ENCODE data around the gene NUP160. TPM values are rescaled to one million over a fixed set of nuclear protein-coding genes. Genes with fewer than 3 reads are reported as not detected.

NUP160 gene
- total RNA-seq, 1 experiment from 2014 or later, result 46.3 TPM

DNA sequence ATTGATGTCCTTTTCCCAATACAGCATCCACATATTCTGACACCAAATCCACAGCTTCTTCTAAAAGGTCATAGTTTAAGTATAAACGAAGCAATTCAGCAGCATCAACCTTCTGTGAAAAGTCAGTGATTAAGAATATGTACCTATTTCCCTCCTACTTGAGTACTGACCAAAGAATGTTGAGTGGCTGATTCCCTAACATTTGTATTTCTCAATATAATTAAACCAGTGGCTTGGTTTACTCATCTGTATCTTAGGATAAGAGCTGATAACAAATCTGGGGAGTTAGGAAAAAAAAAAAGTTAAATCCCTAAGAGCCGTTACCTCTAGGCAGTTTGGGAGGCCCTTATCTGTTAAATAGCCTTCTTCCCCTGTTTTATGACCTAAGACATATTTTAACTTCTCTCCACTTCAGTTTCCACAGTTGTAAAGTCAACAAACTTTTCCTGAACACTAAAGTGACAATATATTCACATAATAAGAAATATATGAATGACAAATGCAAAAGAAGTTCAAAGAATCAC is 65.0 kb downstream of the NUP160 start:
- ATAC-seq (no peak), DNase-seq (ENCODE audit: low read depth, low spot score) (no peak)
- H3K36me3 ChIP-seq (ENCODE audit: control insufficient read depth, insufficient read depth, low read length), result peaks cover 49% of the 10 kb centered on the region
- H3K9me3 ChIP-seq (ENCODE audit: control insufficient read depth, insufficient read depth, low read depth, low read length), result no peaks in the 10 kb centered on the region
- no peak overlapping the region for H3K4me3 ChIP-seq (ENCODE audit: low read depth in 2 of 2, low read length in 2 of 2)
- ChIA-PET POLR2A (no interaction called here), CTCF (interaction anchor here (0.5 to 0.7 kb wide), 3 partner anchors 58 to 867 kb away, joined by 3 to 4 read pairs (median 4); no protein-coding TSS in a partner anchor)
- no peaks in the 10 kb centered on the region; the same call in 1 of the 2 replicates for H3K4me1 ChIP-seq (ENCODE audit: control insufficient read depth, insufficient read depth, low read length)
- no peaks in the 10 kb centered on the region for H3K27me3 ChIP-seq (ENCODE audit: control insufficient read depth, insufficient read depth, low read length)
- intact Hi-C loops (cut with micrococcal nuclease; ENCODE audit: unreplicated experiment) (no loop called here), in situ Hi-C loops (cut with HindIII; ENCODE audit: low pct_unique_long_range_greater_than_20kb, low sequenced_read_pairs) (no loop called here)
- no peak overlapping the region for H3K27ac ChIP-seq (ENCODE audit: low read length)
- no TSS peak for BruUV-seq (replicated peaks)
- TF ChIP-seq SIN3A (IDR thresholded peaks at IDR 0.05; ENCODE audit: borderline replicate concordance, insufficient read depth, low read depth, low read length) (no peak), POLR2AphosphoS5 (IDR thresholded peaks at IDR 0.05; ENCODE audit: low read depth, low read length) (no peak), TCF7L2 (IDR thresholded peaks at IDR 0.05; ENCODE audit: low read depth, low read length) (no peak)
- TF ChIP-seq, protein P1, sequence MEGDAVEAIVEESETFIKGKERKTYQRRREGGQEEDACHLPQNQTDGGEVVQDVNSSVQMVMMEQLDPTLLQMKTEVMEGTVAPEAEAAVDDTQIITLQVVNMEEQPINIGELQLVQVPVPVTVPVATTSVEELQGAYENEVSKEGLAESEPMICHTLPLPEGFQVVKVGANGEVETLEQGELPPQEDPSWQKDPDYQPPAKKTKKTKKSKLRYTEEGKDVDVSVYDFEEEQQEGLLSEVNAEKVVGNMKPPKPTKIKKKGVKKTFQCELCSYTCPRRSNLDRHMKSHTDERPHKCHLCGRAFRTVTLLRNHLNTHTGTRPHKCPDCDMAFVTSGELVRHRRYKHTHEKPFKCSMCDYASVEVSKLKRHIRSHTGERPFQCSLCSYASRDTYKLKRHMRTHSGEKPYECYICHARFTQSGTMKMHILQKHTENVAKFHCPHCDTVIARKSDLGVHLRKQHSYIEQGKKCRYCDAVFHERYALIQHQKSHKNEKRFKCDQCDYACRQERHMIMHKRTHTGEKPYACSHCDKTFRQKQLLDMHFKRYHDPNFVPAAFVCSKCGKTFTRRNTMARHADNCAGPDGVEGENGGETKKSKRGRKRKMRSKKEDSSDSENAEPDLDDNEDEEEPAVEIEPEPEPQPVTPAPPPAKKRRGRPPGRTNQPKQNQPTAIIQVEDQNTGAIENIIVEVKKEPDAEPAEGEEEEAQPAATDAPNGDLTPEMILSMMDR (IDR thresholded peaks at IDR 0.05), result no peak
- TF ChIP-seq, protein P2, sequence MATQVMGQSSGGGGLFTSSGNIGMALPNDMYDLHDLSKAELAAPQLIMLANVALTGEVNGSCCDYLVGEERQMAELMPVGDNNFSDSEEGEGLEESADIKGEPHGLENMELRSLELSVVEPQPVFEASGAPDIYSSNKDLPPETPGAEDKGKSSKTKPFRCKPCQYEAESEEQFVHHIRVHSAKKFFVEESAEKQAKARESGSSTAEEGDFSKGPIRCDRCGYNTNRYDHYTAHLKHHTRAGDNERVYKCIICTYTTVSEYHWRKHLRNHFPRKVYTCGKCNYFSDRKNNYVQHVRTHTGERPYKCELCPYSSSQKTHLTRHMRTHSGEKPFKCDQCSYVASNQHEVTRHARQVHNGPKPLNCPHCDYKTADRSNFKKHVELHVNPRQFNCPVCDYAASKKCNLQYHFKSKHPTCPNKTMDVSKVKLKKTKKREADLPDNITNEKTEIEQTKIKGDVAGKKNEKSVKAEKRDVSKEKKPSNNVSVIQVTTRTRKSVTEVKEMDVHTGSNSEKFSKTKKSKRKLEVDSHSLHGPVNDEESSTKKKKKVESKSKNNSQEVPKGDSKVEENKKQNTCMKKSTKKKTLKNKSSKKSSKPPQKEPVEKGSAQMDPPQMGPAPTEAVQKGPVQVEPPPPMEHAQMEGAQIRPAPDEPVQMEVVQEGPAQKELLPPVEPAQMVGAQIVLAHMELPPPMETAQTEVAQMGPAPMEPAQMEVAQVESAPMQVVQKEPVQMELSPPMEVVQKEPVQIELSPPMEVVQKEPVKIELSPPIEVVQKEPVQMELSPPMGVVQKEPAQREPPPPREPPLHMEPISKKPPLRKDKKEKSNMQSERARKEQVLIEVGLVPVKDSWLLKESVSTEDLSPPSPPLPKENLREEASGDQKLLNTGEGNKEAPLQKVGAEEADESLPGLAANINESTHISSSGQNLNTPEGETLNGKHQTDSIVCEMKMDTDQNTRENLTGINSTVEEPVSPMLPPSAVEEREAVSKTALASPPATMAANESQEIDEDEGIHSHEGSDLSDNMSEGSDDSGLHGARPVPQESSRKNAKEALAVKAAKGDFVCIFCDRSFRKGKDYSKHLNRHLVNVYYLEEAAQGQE (IDR thresholded peaks at IDR 0.05; ENCODE audit: insufficient read depth in 1 of 2, low read depth in 2 of 2, low read length in 1 of 2), result no peak

DNA sequence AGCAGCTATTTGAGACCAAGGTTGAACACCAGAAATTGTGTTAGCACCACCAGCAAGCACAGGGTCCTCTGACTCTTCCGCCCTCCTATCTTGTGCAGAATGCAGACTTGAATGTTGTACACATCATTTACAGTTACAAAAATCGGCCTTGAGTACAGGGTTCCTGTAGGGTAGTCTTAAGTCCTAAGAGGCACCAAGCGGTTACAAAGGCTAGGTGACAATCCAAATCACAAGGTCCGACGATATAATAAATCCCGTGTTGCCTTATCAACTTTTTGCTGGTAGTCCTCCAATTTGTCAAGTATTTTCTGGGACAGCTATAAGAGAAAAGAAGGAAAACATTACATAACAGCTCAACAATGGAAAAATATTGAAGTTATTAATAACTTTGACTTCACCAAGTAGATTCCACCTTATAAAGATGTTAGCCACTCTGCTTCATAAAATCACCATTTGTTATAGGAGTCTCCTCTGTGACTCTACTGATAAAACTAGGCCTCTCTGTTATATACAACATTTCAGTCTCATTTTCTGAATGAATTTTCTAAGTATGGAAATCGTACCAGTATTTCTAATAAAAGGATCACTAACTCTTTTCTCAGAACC is 69.2 kb downstream of the NUP160 start:
- no peak for DNase-seq (ENCODE audit: low read depth, low spot score)
- intact Hi-C loops (cut with micrococcal nuclease; ENCODE audit: unreplicated experiment) (no loop called here), in situ Hi-C loops (cut with HindIII; ENCODE audit: low pct_unique_long_range_greater_than_20kb, low sequenced_read_pairs) (no loop called here)
- no peak for TF ChIP-seq TCF7L2 (IDR thresholded peaks at IDR 0.05; ENCODE audit: low read depth, low read length)
- TF ChIP-seq, protein P2 (IDR thresholded peaks at IDR 0.05; ENCODE audit: insufficient read depth in 1 of 2, low read depth in 2 of 2, low read length in 1 of 2), result no peak
- no peak for TF ChIP-seq POLR2AphosphoS5 (IDR thresholded peaks at IDR 0.05; ENCODE audit: low read depth, low read length)
- TF ChIP-seq, protein P1 (IDR thresholded peaks at IDR 0.05), result no peak
- no peak for TF ChIP-seq SIN3A (IDR thresholded peaks at IDR 0.05; ENCODE audit: borderline replicate concordance, insufficient read depth, low read depth, low read length)
- no TSS peak for BruUV-seq (replicated peaks)
- ChIA-PET POLR2A (interaction anchor here (0.6 kb wide), 1 partner anchor 12 kb away, joined by 3 read pairs; no protein-coding TSS in a partner anchor), CTCF (interaction anchor here (0.6 kb wide), 1 partner anchor 300 kb away, joined by 4 read pairs; no protein-coding TSS in a partner anchor)
- Histone ChIP-seq H3K27me3 (ENCODE audit: control insufficient read depth, insufficient read depth, low read length) (no peaks in the 10 kb centered on the region), H3K9me3 (ENCODE audit: control insufficient read depth, insufficient read depth, low read depth, low read length) (no peaks in the 10 kb centered on the region), H3K4me1 (ENCODE audit: control insufficient read depth, insufficient read depth, low read length) (no peaks in the 10 kb centered on the region; the same call in 1 of the 2 replicates), H3K27ac (ENCODE audit: low read length) (no peak overlapping the region), H3K4me3 (ENCODE audit: low read depth in 2 of 2, low read length in 2 of 2) (no peak overlapping the region), H3K36me3 (ENCODE audit: control insufficient read depth, insufficient read depth, low read length) (peaks cover 32% of the 10 kb centered on the region)
- ATAC-seq, result no peak

All from Panc1 (cell line).